ENCODE measurements around the gene FHIP2A.
"Not testable (repeated sequence)": the region's sequence is repeated elsewhere in the genome, so short reads cannot be mapped to it uniquely, and the experiment has no call there.

FHIP2A gene, protein sequence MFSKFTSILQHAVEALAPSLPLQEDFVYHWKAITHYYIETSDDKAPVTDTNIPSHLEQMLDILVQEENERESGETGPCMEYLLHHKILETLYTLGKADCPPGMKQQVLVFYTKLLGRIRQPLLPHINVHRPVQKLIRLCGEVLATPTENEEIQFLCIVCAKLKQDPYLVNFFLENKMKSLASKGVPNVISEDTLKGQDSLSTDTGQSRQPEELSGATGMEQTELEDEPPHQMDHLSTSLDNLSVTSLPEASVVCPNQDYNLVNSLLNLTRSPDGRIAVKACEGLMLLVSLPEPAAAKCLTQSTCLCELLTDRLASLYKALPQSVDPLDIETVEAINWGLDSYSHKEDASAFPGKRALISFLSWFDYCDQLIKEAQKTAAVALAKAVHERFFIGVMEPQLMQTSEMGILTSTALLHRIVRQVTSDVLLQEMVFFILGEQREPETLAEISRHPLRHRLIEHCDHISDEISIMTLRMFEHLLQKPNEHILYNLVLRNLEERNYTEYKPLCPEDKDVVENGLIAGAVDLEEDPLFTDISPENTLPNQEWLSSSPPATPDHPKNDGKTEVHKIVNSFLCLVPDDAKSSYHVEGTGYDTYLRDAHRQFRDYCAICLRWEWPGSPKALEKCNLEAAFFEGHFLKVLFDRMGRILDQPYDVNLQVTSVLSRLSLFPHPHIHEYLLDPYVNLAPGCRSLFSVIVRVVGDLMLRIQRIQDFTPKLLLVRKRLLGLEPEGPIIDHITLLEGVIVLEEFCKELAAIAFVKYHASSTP

DNA sequence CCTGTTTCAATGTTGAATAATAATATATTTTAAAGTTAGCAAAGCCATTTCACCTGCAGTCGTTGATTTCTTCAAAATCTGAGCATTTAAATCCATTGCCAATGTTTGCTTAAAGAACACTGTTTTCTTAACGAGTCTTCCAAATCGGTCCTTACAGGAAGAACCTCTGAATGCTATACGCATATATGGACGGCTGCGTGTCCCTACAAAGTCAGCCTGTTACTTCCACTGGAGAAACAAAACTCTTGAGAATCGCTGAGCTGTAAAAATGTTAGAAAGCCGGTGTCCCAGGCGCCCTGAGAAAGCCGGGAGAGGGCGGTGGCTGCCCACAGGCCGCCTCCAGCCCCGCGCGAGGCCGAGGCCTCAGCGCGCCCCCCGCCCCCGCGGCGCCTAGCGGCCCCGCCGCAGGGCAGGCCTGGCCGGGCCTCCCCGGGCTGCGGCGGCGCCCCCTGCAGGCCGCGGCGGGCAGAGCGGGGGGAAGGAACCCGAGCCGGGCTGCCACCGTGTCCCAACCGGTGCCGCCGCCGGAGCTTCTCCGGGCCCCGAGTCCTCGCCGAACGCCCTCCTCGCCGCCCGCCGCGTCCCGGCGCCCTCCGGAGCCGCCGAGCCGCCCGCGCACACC is at the start of gene FHIP2A:
FHIP2A (plus strand) TSS at position 488 of the 622 bp plus-strand sequence. CDS start 299 bp downstream, outside the sequence.
- no peak for DNase-seq

GRCh38 chr10:114772496-114773196 is 48.9 kb upstream of the FHIP2A start:
- no peak for DNase-seq

DNA sequence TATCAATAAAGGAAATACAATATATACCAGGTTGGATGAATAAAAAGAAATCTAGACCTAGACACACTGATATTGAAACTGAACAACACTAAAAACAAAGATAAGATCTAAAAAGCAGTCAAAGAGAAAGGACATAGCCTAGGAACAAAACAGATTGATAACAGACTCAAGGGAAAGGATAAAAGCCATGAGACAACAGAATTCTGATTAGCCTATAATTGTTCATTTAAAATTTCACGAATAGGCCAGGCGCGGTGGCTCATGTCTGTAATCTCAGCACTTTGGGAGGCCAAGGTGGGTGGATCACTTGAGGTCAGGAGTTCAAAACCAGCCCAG is 48.4 kb upstream of the FHIP2A start:
- no peak for DNase-seq

DNA sequence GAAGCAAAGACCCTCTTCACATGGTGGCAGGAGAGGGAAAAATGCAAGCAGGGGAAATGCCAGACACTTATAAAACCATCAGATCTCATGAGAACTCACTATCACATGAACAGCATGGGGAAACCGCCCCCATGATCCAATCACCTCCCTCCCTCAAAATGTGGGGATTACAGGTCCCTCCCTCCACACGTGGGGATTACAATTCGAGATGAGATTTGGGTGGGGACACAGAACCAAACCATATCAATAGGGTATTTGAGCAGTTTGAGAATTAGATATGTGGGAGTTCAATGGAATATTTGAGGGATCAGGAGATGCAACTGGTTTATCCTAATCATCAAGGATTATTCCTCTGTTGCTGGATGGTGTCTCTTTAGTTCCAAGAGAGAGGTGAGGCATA is 46.5 kb upstream of the FHIP2A start:
- not testable (repeated sequence) for DNase-seq

DNA sequence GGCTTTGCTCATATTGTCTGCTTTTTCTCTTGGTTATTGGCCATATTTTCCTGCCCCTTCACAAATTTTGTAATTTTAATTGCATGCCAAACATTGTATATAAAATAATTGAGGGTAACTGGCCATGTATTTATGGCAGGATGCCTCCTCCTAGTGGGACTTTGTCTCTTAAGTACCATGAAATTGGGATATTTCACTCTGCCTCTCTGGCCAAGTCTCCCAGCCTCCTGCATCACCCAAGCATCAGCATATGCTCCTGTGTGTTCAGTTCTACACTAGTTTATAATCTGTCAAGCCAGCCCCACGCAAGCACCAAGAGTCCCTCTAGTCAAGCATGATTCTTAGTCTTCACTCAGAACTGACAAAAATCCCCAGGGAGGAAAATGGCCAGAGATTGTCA is 44.2 kb upstream of the FHIP2A start:
- no peak for DNase-seq

- no peak for DNase-seq
These were observed 41.6 kb upstream of the FHIP2A start for GRCh38 chr10:114779803-114780576.

DNA sequence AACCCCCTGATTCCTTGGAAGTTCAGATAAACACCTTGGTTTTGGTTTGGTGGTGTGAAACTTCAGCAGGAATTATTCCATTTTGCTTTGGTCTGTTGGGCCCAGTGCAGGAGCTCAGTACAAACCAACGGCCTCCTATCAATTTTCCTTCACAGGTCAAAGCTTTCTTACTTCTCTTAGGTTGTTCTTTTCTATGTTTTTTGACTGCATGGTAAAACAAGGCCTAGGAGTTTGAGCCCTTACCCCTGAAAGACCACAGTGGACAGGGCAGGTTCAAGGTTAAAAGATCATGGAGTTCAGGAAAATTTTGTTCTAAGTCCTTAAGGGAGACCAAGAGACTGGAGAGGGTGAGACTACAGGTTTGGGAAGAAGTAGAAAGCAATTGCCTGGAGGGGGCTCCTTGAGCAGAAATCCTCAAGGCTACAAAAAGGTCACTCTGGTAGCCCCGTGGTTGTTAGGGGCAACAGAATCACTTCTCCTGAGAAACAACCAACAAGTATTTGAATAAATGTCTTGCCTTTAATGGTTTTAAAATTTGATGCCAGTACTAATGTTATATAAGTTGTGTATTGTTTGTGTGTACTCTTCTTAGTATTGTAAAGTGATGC is 40.9 kb upstream of the FHIP2A start:
- no peak for DNase-seq

DNA sequence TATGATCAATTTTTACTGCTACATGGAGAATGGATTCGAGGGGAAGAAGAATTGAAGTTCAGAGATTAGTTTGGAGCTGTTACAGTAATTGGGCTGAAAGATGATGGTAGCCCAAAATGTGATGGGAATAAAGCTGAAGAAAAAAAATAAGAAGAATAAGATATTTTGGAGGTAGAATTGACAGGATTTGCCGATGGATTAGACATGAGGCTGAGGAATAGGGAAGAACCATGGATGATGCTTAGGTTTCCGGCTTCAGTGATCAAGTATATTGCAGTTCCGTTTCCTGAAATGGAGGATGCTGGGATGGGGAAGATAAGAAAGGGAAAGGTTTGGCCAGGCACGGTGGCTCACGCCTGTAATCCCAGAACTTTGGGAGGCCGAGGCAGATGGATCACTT is 38.9 kb upstream of the FHIP2A start:
- DNase-seq: no peak

DNA sequence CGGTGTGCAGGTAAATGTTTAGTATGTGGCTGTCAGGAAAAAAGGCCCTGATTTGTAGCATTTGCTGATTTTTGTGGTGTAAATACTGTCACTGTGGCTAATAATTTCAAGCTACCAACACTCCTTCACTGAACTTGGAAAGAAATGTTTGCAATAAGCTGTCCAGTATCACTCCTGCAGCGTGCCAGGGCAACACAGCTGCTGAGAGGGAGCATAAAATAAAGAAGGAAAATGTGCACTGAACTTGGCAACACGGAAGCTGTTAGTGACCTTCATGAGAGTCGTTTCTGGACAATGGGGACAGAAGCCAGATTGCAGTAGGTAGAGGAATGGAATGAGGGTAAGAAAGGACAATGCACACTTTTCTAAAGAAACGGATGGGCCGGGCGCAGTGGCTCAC is 37.9 kb upstream of the FHIP2A start:
- DNase-seq: no peak

- DNase-seq: not testable (repeated sequence)
These were observed 35.1 kb upstream of the FHIP2A start for GRCh38 chr10:114786492-114786891.

DNA sequence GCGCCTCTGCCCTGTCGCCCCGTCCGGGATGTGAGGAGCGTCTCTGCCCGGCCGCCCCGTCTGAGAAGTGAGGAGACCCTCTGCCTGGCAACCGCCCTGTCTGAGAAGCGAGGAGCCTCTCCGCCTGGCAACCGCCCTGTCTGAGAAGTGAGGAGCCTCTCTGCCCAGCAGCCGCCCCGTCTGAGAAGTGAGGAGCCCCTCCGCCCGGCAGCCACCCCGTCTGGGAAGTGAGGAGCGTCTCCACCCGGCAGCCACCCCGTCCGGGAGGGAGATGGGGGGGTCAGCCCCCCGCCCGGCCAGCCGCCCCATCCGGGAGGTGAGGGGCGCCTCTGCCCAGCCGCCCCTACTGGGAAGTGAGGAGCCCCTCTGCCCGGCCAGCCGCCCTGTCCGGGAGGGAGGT is 34.4 kb upstream of the FHIP2A start:
- DNase-seq: not testable (repeated sequence)

DNA sequence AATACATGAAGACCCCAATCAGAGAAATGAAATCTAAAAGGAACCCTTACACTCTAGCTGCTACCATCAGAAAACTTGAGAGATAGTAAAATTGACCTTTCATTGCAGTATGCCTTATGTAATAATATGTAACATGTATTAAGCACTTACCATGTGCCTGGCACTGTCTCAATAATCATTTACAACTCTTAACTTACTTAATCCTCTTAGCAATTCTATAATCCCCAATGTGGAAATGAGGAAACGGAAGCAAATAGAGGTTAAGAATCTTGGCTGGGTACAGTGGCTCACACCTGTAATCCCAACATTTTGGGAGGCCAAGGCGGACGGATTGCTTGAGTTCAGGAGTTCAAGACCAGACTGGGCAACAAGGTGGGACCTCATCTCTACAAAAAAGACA is 29.8 kb upstream of the FHIP2A start:
- no peak for DNase-seq

- DNase-seq: no peak
These were observed 26.5 kb upstream of the FHIP2A start for GRCh38 chr10:114795039-114795438.

DNA sequence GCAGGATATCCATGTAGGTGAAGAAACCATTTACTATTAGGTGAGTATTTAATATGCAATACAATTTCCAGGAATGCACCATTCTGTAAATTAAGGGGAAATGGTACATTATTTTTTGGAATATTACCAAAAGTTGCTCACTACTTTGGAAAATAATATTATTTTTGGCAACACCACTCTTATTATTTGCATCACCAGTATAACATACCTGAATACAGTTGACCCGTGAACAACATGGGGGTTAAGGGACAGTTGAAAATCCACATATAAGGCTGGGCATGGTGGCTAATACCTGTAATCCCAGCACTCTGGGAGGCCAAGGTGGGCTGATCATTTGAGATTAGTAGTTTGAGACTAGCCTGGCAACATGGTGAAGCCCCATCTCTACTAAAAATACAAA is 21.2 kb upstream of the FHIP2A start:
- no peak for DNase-seq

DNA sequence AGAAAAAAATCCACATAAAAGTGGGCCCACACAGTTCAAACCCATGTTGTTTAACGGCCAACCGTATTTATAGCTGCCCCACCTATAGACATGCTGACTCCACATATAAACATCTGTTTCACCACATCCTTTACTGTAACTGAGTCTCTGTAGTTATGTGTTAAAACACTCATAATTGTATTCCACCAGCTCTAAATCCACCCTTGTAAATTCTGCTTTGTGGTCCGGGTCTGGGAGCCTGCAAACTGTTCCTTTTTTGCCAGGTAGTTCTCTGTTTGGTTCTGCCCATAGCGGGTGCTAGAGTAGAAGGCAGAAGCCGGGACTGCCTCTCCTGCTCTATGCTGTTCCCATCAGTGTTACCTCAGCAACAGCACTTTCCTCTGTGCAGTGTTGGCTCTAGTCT is 20.2 kb upstream of the FHIP2A start:
- no peak for DNase-seq

DNA sequence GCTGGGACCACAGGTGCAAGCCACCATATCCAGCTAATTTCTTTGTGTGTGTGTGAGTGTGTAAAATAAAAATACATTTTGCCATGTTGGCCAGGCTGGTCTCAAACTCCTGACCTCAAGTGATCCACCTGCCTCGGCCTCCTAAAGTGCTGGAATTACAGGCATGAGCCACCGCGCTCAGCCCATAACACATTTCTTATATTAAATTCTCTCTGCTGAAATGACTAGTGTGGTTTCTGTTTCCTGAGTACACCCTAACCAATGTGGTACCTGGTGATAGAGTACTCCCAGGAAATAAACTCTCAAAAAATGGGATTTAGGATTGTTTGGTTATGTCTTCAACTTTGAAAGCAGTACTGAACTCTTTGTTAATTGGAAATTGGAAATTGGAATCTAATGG is 19.4 kb upstream of the FHIP2A start:
- DNase-seq: no peak

- DNase-seq: no peak
These were observed 14.8 kb upstream of the FHIP2A start for GRCh38 chr10:114806562-114807391.

- DNase-seq: no peak
These were observed 12.6 kb upstream of the FHIP2A start for GRCh38 chr10:114808982-114809381.

DNA sequence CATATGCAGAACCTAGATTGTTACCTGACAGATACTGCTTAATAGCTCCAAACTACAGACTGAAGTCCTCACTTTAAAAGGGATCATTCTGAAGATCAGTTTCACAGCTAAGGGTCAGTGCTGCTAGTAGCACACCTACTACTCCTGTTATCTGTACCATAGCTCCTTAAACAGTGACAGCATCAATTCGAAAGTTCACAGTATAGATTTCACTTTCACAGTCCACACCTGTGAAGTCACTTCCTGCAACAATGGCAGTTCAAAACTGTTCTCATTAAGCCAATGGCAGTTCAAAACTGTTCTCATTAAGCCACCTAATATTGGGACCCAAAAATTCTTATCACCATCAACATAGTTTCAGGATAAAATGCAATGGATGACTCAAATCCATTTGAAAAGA is 10.7 kb upstream of the FHIP2A start:
- no peak for DNase-seq

DNA sequence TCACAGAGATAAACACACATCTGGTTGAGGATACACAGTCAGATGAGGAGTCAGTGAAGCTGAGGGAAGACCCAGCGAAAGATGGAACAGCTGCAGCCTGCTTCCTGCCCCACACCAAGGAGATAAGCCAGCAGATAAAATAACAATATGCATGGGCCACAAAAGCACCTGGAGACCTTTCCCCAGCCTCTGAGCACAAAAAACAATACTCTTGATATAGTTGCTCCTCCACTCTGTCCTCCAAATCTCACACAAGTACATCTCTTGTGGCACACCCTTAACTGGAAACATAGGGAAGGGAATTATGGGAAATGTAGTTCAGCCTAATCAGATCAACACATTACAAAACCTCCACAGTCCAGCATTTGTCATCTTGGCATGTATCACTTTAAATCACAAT is 9.7 kb upstream of the FHIP2A start:
- DNase-seq: no peak

DNA sequence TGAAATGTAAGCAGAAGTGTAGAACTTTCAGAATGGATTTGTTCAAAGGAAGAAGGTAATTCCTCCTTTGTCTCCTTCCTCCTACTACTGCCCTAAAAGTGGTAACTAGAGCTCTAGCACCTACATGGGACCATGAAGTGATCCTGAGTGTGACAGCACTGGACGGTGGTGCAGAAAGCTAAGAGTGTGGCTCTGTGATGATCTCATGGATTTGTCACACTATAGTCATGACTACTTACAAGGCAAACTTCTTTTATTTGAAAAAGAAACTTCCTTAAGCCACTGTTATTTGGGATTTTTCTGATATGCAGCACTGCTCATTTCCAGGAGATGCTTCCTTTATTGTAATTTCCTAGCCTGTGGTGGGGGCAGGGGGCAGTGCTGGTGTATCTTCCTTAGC is 5.8 kb upstream of the FHIP2A start:
- no peak for DNase-seq
